K562 (cell line): ENCODE results near the gene MGRN1. TPM values are rescaled to one million over a fixed set of nuclear protein-coding genes. Genes with fewer than 3 reads are reported as not detected.

Experiments
- ATAC-seq: fragments of 200-7000 bp; cut with Tn5 transposase; 3 replicates; pipeline ENCODE4 v1.9.1; 2020; ENCODE audit warnings: moderate library complexity
- BruUV-seq: library from RNA; stranded (reverse); fragments of 400-500 nt; replicated peaks from 2 replicates; lab custom pipeline; 2021; lab: Mats Ljungman, UMichigan
- CTCF ChIA-PET: fragments of 300-600 bp; formaldehyde crosslinking; extraction: SDS; loops from one replicate; lab custom pipeline; 2021; ENCODE audit warnings: low intra/inter-chr PET ratio; lab: Yijun Ruan, JAX
- POLR2A ChIA-PET: fragments of 300-600, 350-650 bp; sonication (Branson Sonifier 250); formaldehyde crosslinking; extraction: SDS; loops from one replicate; lab custom pipeline; 2021; ENCODE audit warnings: antibody characterized with exemption, inconsistent platforms; lab: Yijun Ruan, JAX
- DNase-seq, 4 experiments: peaks; one replicate each; pipeline versions ENCODE4 v3.0.0 to v3.0.0-alpha.2; 2011 to 2018; ENCODE audit warnings: low spot score in 3 of 4, mixed read lengths in 3 of 4; ENCODE audit errors: extremely low read depth in 1 of 4
- FAIRE-seq: peaks from 2 replicates; lab custom pipeline; 2011; peaks lifted over from hg19 to GRCh38; lab: Jason Lieb, UNC
- H2AFZ ChIP-seq: 2 replicates; pipeline ENCODE4 v1.6.0; 2011; ENCODE audit warnings: low read depth, low read length, control low read depth, inconsistent platforms
- H3K27ac ChIP-seq: fragments of 200-600 bp; 3 replicates; pipeline ENCODE4 v1.8.0; 2011; ENCODE audit warnings: low read depth, mild to moderate bottlenecking, control low read depth, inconsistent platforms, low read length, moderate library complexity, mixed read lengths; ENCODE audit errors: extremely low read depth
- H3K27me3 ChIP-seq, 2 experiments: fragments of 300-600 bp in 1 of 2; 2 replicates in 1 of 2; 3 replicates in 1 of 2; pipeline versions ENCODE4 v1.6.0 to v1.8.0; 2011; ENCODE audit warnings: inconsistent platforms in 2 of 2, low read length in 2 of 2, mild to moderate bottlenecking in 1 of 2, mixed read lengths in 1 of 2, moderate library complexity in 1 of 2; ENCODE audit not compliant: control insufficient read depth in 2 of 2, insufficient read depth in 2 of 2
- H3K36me3 ChIP-seq: fragments of 300-600 bp; 3 replicates; pipeline ENCODE4 v1.8.0; 2011; ENCODE audit warnings: mild to moderate bottlenecking, low read length, inconsistent platforms; ENCODE audit not compliant: control insufficient read depth, insufficient read depth
- H3K4me1 ChIP-seq, 2 experiments: fragments of 200-600 bp in 1 of 2; replicated peaks in 1 of 2; 2 replicates in 1 of 2; 3 replicates in 1 of 2; pipeline versions ENCODE4 v1.5.1 to v1.8.0; 2011; ENCODE audit warnings: inconsistent platforms in 2 of 2, low read length in 2 of 2, mild to moderate bottlenecking in 1 of 2, mixed read lengths in 1 of 2, moderate library complexity in 1 of 2; ENCODE audit not compliant: control insufficient read depth in 2 of 2, insufficient read depth in 2 of 2
- H3K4me2 ChIP-seq: 2 replicates; pipeline ENCODE4 v1.6.1; 2011; ENCODE audit warnings: low read length, control low read depth, inconsistent platforms, mixed read lengths; ENCODE audit not compliant: insufficient read depth
- H3K4me3 ChIP-seq: fragments of 200-600 bp; sonication (generic), shearing (Covaris generic); 2 replicates; pipeline ENCODE4 v1.5.1; 2016; ENCODE audit warnings: control low read depth, inconsistent platforms
- H3K79me2 ChIP-seq: fragments of 200-600 bp; 3 replicates; pipeline ENCODE4 v1.8.0; 2011; ENCODE audit warnings: low read length, inconsistent platforms; ENCODE audit not compliant: control insufficient read depth, insufficient read depth
- H3K9ac ChIP-seq, 2 experiments: 2 replicates each; pipeline versions ENCODE4 v1.6.0 to v1.6.1; 2011; ENCODE audit warnings: low read depth in 2 of 2, low read length in 2 of 2, control low read depth in 1 of 2, inconsistent platforms in 1 of 2, mild to moderate bottlenecking in 1 of 2, mixed read lengths in 1 of 2; ENCODE audit not compliant: insufficient read depth in 1 of 2
- H3K9me1 ChIP-seq: one replicate; pipeline ENCODE4 v1.6.0; 2011; ENCODE audit warnings: inconsistent platforms, mild to moderate bottlenecking, low read length, moderate library complexity; ENCODE audit not compliant: control insufficient read depth, insufficient read depth
- H3K9me3 ChIP-seq: replicated peaks from 2 replicates; pipeline ENCODE4 v1.5.1; 2011; ENCODE audit warnings: low read depth, low read length, inconsistent platforms; ENCODE audit not compliant: control insufficient read depth, insufficient read depth
- H4K20me1 ChIP-seq: replicated peaks from 2 replicates; pipeline ENCODE4 v1.6.1; 2011; ENCODE audit warnings: low read length, inconsistent platforms, mixed read lengths; ENCODE audit not compliant: control insufficient read depth, insufficient read depth
- ATF2 ChIP-seq: sonication (generic); formaldehyde crosslinking; IDR thresholded peaks from 2 replicates; pipeline ENCODE4 v1.8.1; 2022; ENCODE audit warnings: missing genetic modification reagents
- BMI1 ChIP-seq: fragments of 150-350 bp; IDR thresholded peaks from 2 replicates; pipeline ENCODE4 v1.6.1; 2014; ENCODE audit warnings: low read length
- COPS2 ChIP-seq: fragments of 450-650 bp; conservative IDR thresholded peaks from 2 replicates; pipeline ENCODE4 v1.6.1; 2016; ENCODE audit warnings: mild to moderate bottlenecking, moderate library complexity
- EP400 ChIP-seq: fragments of 450-650 bp; IDR thresholded peaks from 2 replicates; pipeline ENCODE4 v1.6.1; 2017; ENCODE audit warnings: antibody characterized with exemption, mild to moderate bottlenecking, moderate library complexity
- HDAC1 ChIP-seq, 2 experiments: fragments of 450-650 bp; IDR thresholded peaks; 2 replicates each; pipeline ENCODE4 v1.6.1; 2016 to 2017; ENCODE audit warnings: inconsistent platforms in 1 of 2, mild to moderate bottlenecking in 1 of 2, moderate library complexity in 1 of 2
- HDAC8 ChIP-seq: fragments of 450-650 bp; IDR thresholded peaks from 2 replicates; pipeline ENCODE4 v1.6.1; 2016; ENCODE audit warnings: mild to moderate bottlenecking, missing genetic modification characterization, moderate library complexity, missing compliant biosample characterization
- MBD1 ChIP-seq: fragments of 250-450 bp; sonication (Bioruptor Pico); IDR thresholded peaks from 2 replicates; pipeline ENCODE4 v1.8.0; 2022; ENCODE audit warnings: inconsistent platforms
- MTA3 ChIP-seq: fragments of 450-650 bp; formaldehyde crosslinking; IDR thresholded peaks from 2 replicates; pipeline ENCODE4 v1.6.1; 2017; ENCODE audit warnings: mild to moderate bottlenecking, borderline replicate concordance
- NR1H2 ChIP-seq: sonication (generic); formaldehyde crosslinking; IDR thresholded peaks from 2 replicates; pipeline ENCODE4 v1.4.0; 2020; ENCODE audit warnings: mild to moderate bottlenecking, missing genetic modification reagents
- SAFB2 ChIP-seq: fragments of 200-400 bp; formaldehyde crosslinking; IDR thresholded peaks from 2 replicates; pipeline ENCODE4 v1.6.1; 2018; ENCODE audit warnings: borderline replicate concordance, low read length, low read depth, moderate library complexity; ENCODE audit not compliant: severe bottlenecking
- WHSC1 ChIP-seq: IDR thresholded peaks from one replicate; pipeline ENCODE4 v1.6.1; 2012; ENCODE audit warnings: low read length, control low read depth, inconsistent platforms
- ZBED1 ChIP-seq: IDR thresholded peaks from 2 replicates; pipeline ENCODE4 v1.6.1; 2014
- ZC3H8 ChIP-seq: fragments of 450-650 bp; IDR thresholded peaks from 2 replicates; pipeline ENCODE4 v1.6.1; 2017
- ZNF311 ChIP-seq: fragments of 250-450 bp; sonication (Bioruptor Pico); IDR thresholded peaks from 2 replicates; pipeline ENCODE4 v1.4.0; 2020; ENCODE audit warnings: mild to moderate bottlenecking, moderate library complexity
- WGBS: fragments of 100-300 bp; shearing (Covaris generic); methylation state at CpG from one replicate; pipeline ENCODE4 v1.1.6; 2016; ENCODE audit warnings: low coverage, mixed read lengths; ENCODE audit not compliant: insufficient coverage; ENCODE audit errors: missing lambda C conversion rate; 5-methylcytosine and 5-hydroxymethylcytosine counted together
- in situ Hi-C: fragments of 300-500 bp; cut with MboI; formaldehyde crosslinking; loops from 4 replicates; pipeline ENCODE4 v1.15.0; 2018; ENCODE audit warnings: inconsistent platforms, mixed read lengths
- intact Hi-C: fragments of 100-400 bp; cut with micrococcal nuclease; formaldehyde crosslinking; loops from 2 replicates; pipeline ENCODE4 v1.14.2; 2022
- polyA plus RNA-seq, 8 experiments: library from polyadenylated mRNA; depleted of rRNA in 4 of 8; stranded (reverse) in 5 of 8; unstranded in 3 of 8; fragments of >200 nt; fragmentation: Nextera tagmentation in 2 of 8; fragmentation: Illumina TruSeq in 1 of 8; extraction: Ambion mirVana in 2 of 8; extraction: Trizol in 1 of 8; gene quantifications; 2 replicates each; pipeline versions ENCODE4 v1.2.1 to v1.2.3, GENCODE V29; 2011 to 2014; ENCODE audit warnings: inconsistent platforms in 1 of 8, missing spikeins in 1 of 8
- total RNA-seq, 7 experiments: library from RNA; depleted of rRNA in 6 of 7; stranded (reverse); fragments of >200 nt in 6 of 7; fragmentation: Illumina TruSeq in 2 of 7; extraction: Trizol in 2 of 7; gene quantifications; 2 replicates each; pipeline versions ENCODE4 v1.2.1 to v1.2.3, GENCODE V29; 2011 to 2021; ENCODE audit warnings: low replicate concordance in 1 of 7

The MGRN1 gene
- total and polyA plus RNA-seq, 9 of the 15 experiments (the other 6 are each of a cell fraction or from before 2014, with no cell fraction given) = 0.15 to 37.9 (median 6.0) TPM

GRCh38 chr16:4599037-4599436, 25.6 kb upstream of the MGRN1 start:
- intact Hi-C loops = no loop called here
- Histone ChIP-seq H3K4me1 (peaks cover 3 to 27% of the 10 kb centered on the region in 2 experiments; a peak in 3 of 5 replicates), H3K9ac (no peak overlapping the region), H3K9me3 (no peaks in the 10 kb centered on the region), H3K9me1 (no peaks in the 10 kb centered on the region), H4K20me1 (peaks cover 5% of the 10 kb centered on the region)
- TF ChIP-seq ZBED1 = no peak
- no peak for TF ChIP-seq WHSC1
- no peak for TF ChIP-seq SAFB2
- no peak for TF ChIP-seq MBD1
- TF ChIP-seq, all 486 proteins: peak for 0
- Histone ChIP-seq H3K27me3 (peaks cover 67 to 85% of the 10 kb centered on the region in 2 experiments), H3K79me2 (no peaks in the 10 kb centered on the region), H3K27ac (no peak overlapping the region), H3K4me2 (no peak overlapping the region), H3K4me3 (no peak overlapping the region), H2AFZ (no peak overlapping the region), H3K36me3 (no peaks in the 10 kb centered on the region)
- CTCF ChIA-PET = no interaction called here
- DNase-seq = no peak
- POLR2A ChIA-PET = interaction anchor here (0.7 to 1.6 kb wide), 5 partner anchors 8 to 96 kb away, joined by 3 to 6 read pairs (median 5); no protein-coding TSS in a partner anchor
- WGBS = 12% methylated on average over 8 of the region's 10 CpGs
- no peak for ATAC-seq
- BruUV-seq = no TSS peak
- in situ Hi-C loops = no loop called here
- FAIRE-seq = no peak

GRCh38 chr16:4599545-4599944, 25.1 kb upstream of the MGRN1 start:
- Histone ChIP-seq H2AFZ (no peak overlapping the region), H4K20me1 (peaks cover 5% of the 10 kb centered on the region), H3K9me3 (no peaks in the 10 kb centered on the region), H3K27ac (no peak overlapping the region), H3K9me1 (no peaks in the 10 kb centered on the region), H3K27me3 (peaks cover 67 to 85% of the 10 kb centered on the region in 2 experiments), H3K4me2 (no peak overlapping the region), H3K4me3 (no peak overlapping the region), H3K36me3 (no peaks in the 10 kb centered on the region), H3K9ac (no peak overlapping the region), H3K4me1 (peaks cover 3 to 25% of the 10 kb centered on the region in 2 experiments; a peak in 3 of 5 replicates), H3K79me2 (no peaks in the 10 kb centered on the region)
- ChIA-PET CTCF (no interaction called here), POLR2A (interaction anchor here (0.5 to 1.6 kb wide), 5 partner anchors 8 to 70 kb away, joined by 3 to 6 read pairs (median 5); no protein-coding TSS in a partner anchor)
- DNase-seq (no peak), ATAC-seq (no peak), FAIRE-seq (no peak)
- intact Hi-C loops (no loop called here), in situ Hi-C loops (no loop called here)
- no TSS peak for BruUV-seq
- 2% methylated on average over 8 of the region's 8 CpGs for WGBS
- no peak for TF ChIP-seq ATF2 (CRISPR knock-in tag)
- TF ChIP-seq EP400 = no peak
- no peak for TF ChIP-seq NR1H2 (CRISPR knock-in tag)
- TF ChIP-seq HDAC1 (IDR thresholded peaks at IDR 0.05) = no peak
- no peak for TF ChIP-seq COPS2
- TF ChIP-seq HDAC8 (tag) = no peak
- TF ChIP-seq MTA3 = no peak
- no peak for TF ChIP-seq ZC3H8
- no peak for TF ChIP-seq BMI1
- TF ChIP-seq ZNF311 (CRISPR knock-in tag) = no peak
